NOMO-1 treated with dmso at 0.1 percent for 144 hours (cell line): ENCODE results near the gene MORN1.

Experiments used
- DNase-seq: peaks from one replicate; lab custom pipeline; 2025; ENCODE audit not compliant: unreplicated experiment; lab: John Stamatoyannopoulos, UW

MORN1 gene

GRCh38 chr1:2375923-2376260 is 15.5 kb downstream of the MORN1 start:
- no peak for DNase-seq

GRCh38 chr1:2375246-2375922 is 16.0 kb downstream of the MORN1 start:
- DNase-seq = no peak

GRCh38 chr1:2374252-2375155 is 16.9 kb downstream of the MORN1 start:
- DNase-seq = no peak

GRCh38 chr1:2373551-2374251 is 17.7 kb downstream of the MORN1 start:
- no peak for DNase-seq

- DNase-seq = no peak
These were observed 18.5 kb downstream of the MORN1 start for GRCh38 chr1:2372551-2373490.

- DNase-seq = no peak
These were observed 23.2 kb downstream of the MORN1 start for GRCh38 chr1:2368053-2368744.

GRCh38 chr1:2363847-2364513 is 27.4 kb downstream of the MORN1 start:
- DNase-seq = no peak

GRCh38 chr1:2360588-2361364 is 30.6 kb downstream of the MORN1 start:
- DNase-seq = no peak

- no peak for DNase-seq
These were observed 32.4 kb downstream of the MORN1 start for GRCh38 chr1:2358651-2359640.

- DNase-seq = no peak
These were observed 33.3 kb downstream of the MORN1 start for GRCh38 chr1:2358072-2358471.

GRCh38 chr1:2356911-2357845 is 34.2 kb downstream of the MORN1 start:
- DNase-seq = no peak

- DNase-seq = no peak
These were observed 35.0 kb downstream of the MORN1 start for GRCh38 chr1:2356401-2356800.

GRCh38 chr1:2355373-2356261 is 35.7 kb downstream of the MORN1 start:
- DNase-seq = no peak

GRCh38 chr1:2354511-2355372 is 36.6 kb downstream of the MORN1 start:
- no peak for DNase-seq
